ENCODE results near the gene PPP2R5E. TPM values are rescaled to one million over a fixed set of nuclear protein-coding genes. Genes with fewer than 3 reads are reported as not detected.

The PPP2R5E gene
- total and polyA plus RNA-seq, 8 donors: 33.4 to 45.3 (median 38.5) TPM

- ATAC-seq (no peak), DNase-seq (no peak)
- Histone ChIP-seq H3K4me3 (no peak overlapping the region), H3K9me3 (no peaks in the 10 kb centered on the region), H3K27me3 (no peaks in the 10 kb centered on the region), H3K27ac (no peak overlapping the region), H3K36me3 (peaks cover 0 to 6% of the 10 kb centered on the region in 2 donors), H3K4me1 (peaks cover 0 to 3% of the 10 kb centered on the region in 2 donors)
- TF ChIP-seq CTCF (IDR thresholded peaks at IDR 0.05): no peak
- intact Hi-C loops (cut with DNase I): no loop called here
Observed at GRCh38 chr14:63448841-63449240, 94.3 kb downstream of the PPP2R5E start.

GRCh38 chr14:63444588-63444987, 98.6 kb downstream of the PPP2R5E start:
- Histone ChIP-seq H3K27ac (no peak overlapping the region), H3K9me3 (no peaks in the 10 kb centered on the region), H3K4me3 (no peak overlapping the region), H3K27me3 (no peaks in the 10 kb centered on the region), H3K36me3 (no peaks in the 10 kb centered on the region), H3K4me1 (no peaks in the 10 kb centered on the region)
- ATAC-seq (no peak), DNase-seq (no peak)
- intact Hi-C loops (cut with DNase I): no loop called here
- no peak for TF ChIP-seq CTCF (IDR thresholded peaks at IDR 0.05)

- H3K27me3 ChIP-seq: no peaks in the 10 kb centered on the region
- no peak overlapping the region for H3K4me3 ChIP-seq
- no peak for TF ChIP-seq CTCF (IDR thresholded peaks at IDR 0.05)
- H3K36me3 ChIP-seq: no peaks in the 10 kb centered on the region
- ATAC-seq (no peak), DNase-seq (no peak)
- H3K4me1 ChIP-seq: peaks cover 0 to 2% of the 10 kb centered on the region in 2 donors
- no peak overlapping the region for H3K27ac ChIP-seq
- intact Hi-C loops (cut with DNase I): no loop called here
- H3K9me3 ChIP-seq: no peaks in the 10 kb centered on the region
Observed at GRCh38 chr14:63443988-63444387, 99.2 kb downstream of the PPP2R5E start.

GRCh38 chr14:63443361-63443760, 99.8 kb downstream of the PPP2R5E start:
- Histone ChIP-seq H3K36me3 (no peaks in the 10 kb centered on the region), H3K27me3 (no peaks in the 10 kb centered on the region), H3K4me3 (no peak overlapping the region), H3K9me3 (no peaks in the 10 kb centered on the region), H3K27ac (no peak overlapping the region), H3K4me1 (peaks cover 6 to 8% of the 10 kb centered on the region in 2 donors)
- ATAC-seq (no peak), DNase-seq (no peak)
- intact Hi-C loops (cut with DNase I): no loop called here
- TF ChIP-seq CTCF (IDR thresholded peaks at IDR 0.05): no peak

- ATAC-seq: peak; percentile 65
- H3K9me3 ChIP-seq: no peaks in the 10 kb centered on the region
- no peak for TF ChIP-seq CTCF (IDR thresholded peaks at IDR 0.05)
- intact Hi-C loops (cut with DNase I): no loop called here
- peak overlapping the region; percentile 65 to 80 for H3K27ac ChIP-seq
- peak in 3 of 4 donors; percentile 40 to 44 (median 43) for DNase-seq
- H3K4me3 ChIP-seq: no peak overlapping the region
- no peaks in the 10 kb centered on the region for H3K27me3 ChIP-seq
- H3K4me1 ChIP-seq: peaks cover 34 to 39% of the 10 kb centered on the region in 2 donors
- no peaks in the 10 kb centered on the region for H3K36me3 ChIP-seq
Observed at GRCh38 chr14:63438065-63438757, 105.0 kb downstream of the PPP2R5E start.

Measured in left lung (tissue), 10 donors.